ENCODE results near the gene KCNK17.
A peak's percentile ranks its signal among the peaks of the same experiment; 100 is the strongest.
"Not testable (repeated sequence)": the region's sequence is repeated elsewhere in the genome, so short reads cannot be mapped to it uniquely, and the experiment has no call there.

KCNK17 gene

DNA sequence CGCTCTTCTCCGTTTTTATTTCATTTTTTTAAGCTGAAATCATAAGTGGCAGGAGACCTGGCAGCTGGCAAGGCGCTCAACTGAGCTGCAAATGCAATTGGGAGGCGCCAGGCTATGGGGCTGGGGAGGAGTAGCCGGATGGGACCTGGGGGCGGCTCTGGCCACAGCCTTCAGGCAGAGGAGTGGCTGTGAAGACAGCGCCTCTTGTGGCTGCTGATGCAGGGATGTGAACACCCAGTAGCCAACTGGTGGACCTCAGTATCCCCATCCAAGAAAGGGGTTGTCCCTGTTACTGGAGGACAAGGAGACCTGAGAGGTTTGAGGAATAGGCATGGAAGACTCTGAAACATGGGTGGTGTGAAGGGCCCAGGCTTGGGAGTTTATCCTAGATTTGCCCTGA lies 12.6 kb downstream of the KCNK17 start:
- DNase-seq, result no peak

DNA sequence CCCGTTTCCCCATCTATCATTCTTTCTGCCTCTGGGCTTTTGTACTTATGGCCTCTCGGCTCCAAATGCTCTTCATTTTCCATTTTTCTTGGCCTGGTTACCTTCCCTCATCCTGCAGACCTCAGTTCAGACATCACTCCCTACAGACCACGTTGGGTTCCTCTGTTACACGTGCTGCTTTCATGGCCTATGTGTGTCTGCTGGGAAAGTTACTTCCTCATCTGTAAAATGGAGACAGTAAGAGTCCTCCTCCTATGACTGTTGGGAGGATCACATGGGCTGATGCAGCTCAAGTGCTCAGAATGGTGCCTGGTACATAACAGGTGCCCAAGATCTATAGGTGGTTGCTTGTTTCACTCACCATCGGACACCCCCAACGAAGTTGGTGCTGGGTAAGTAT lies 13.5 kb downstream of the KCNK17 start:
- no peak for DNase-seq

DNA sequence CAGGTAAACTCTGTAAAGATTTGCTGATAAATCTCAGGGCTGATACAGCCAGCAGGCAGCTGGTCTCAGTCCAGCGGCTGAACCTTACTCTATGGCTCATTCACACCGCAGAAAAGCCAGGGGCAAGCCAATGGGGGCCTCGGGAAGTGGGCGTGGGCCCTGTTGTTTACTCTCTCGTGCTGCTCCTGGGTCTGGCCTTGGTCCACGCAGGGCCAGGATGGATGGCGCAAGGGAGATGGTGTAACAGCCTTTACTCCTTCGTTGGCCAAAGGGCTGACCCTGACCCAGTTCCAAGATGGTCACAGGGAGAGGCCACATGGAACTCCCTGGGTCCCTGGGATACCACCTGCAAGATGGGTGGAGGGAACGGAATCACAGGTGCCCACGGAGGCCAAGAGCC lies 16.2 kb downstream of the KCNK17 start:
- DNase-seq, result no peak

DNA sequence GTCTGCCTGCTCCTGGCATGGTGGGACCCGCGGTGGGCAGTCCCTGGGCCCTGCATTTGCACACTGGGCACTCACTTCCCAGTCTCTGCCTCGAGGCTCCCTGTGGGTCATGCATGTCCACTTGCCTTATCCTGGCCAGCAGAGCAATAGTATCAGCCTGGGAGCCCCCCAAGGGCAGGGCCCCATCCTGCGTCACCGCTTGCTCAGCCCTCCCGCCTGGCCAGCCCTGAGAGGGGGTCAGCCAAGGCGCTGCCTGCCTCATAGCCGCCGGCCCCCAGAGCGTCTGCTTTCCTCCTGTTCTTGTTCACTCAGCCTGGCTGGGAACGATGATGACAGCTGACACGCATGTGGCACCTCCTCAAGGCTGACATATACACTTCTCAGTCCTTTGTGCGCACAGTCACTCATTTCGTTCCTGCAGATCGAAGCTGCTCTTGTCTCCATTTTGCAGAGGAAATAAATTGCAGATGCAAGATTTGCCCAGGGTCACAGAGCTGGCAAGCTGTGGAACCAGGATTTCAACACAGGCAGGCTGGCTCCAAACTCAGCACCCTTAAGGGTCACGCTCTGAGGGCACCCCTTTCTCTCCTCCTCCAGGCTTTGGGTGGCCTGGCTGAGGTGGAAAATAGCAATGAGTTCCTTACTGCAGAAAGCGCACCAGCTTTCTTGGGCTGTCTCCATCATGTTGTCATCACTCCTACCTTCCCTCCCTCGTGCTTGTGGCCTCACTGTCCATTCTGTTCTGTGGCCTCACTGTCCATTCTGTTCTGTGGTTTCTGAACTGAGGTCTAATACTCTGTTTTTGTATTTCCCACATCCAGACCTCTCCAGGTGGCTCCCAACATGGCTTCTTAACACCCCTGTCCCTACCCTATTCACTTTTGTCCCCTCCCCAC lies 17.2 kb downstream of the KCNK17 start:
- DNase-seq, result no peak

DNA sequence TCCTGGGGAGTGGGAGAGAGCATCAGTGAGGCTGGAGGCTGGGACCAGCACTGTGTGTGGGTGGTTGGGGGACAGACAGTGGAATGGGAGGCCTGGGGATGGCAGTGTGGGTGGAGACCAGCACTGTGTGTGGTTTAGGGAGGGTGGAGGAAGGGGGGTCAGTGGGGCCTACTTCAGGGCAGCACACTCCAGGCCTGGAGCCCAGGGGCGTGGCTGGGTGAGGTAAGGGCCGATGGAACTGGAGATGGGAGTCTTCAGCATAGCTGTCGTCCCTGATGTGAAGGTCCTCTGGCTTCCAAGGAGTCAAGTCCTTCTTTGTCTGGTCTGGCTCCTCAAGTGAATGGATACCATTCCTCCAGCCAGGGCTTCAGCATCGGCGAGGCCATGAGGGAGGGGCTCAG lies 18.6 kb downstream of the KCNK17 start:
- DNase-seq, result no peak

DNA sequence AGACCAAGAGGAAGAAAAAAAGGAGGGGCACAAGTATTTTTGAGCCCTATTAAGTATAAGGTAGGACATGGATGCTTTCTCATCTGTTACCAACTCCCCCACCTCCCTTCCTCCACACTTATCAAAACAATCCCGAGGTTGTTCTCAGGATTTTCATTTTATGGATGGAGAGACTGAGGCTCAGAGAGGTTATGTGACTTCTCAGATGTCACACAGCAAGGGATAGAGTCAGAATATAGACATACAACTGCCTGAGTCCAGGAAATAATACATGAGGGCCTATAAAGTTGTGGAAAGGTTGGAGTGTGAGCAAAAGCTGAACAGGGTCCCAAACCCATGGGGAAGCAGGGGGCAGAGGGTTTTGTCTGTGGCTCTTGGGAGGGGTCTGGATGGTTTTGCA lies 19.3 kb downstream of the KCNK17 start:
- no peak for DNase-seq

DNA sequence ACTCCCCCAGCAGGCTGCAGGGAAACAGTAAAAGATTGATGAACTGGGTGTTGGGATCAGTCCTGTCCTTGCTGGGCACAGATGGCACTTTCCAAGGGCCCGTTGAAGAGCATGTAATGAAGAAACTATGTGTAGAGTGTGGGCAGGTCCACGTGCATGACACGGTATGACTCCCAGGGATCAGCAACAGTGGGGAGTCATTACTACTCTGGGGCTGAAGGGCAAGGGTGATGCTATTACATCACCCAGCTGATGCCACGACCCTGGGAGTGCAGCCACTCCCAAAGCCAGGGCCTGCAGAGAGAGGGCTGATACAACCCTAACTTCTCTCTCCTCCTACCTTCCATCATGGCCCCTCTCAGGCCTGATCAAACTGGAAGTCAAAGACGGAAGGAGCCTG lies 20.1 kb downstream of the KCNK17 start:
- DNase-seq, result no peak

DNA sequence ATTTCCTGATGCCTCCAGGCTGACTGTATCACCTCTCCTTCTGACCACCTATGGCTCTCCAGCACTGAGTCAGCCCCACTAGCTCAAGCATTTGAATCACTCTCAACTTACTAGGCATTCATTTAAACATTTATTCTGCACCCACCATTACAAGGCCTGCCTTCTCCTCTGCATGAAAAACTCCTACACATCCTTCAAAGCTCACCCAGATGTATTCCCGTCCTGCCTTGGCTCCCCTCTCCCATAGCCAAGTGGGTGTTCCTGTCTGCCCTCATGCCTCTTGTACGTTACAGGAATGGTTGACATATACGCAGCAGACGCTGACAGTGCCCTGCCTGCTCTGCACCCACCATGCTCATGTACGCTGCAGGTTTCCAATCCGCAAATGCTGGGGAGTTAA lies 21.6 kb downstream of the KCNK17 start:
- DNase-seq, result no peak

DNA sequence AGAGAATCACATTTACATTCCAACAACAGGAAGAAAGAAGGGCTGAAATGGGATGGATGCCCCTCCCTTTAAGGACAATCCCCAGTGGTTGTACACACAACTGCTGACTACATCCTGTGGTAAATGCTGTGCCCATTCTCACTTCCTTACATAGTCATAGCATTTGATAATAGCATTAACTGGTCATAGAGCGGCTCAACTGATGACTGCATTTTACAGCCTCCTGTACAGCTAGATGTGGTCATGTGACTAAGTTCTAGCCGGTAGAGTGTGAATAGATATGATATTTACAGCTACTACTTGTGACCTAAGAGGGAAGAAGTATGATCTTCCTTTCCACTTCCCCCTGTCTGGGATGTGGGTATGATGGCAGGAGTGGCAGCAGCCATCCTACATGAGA lies 24.7 kb downstream of the KCNK17 start:
- DNase-seq, result no peak

DNA sequence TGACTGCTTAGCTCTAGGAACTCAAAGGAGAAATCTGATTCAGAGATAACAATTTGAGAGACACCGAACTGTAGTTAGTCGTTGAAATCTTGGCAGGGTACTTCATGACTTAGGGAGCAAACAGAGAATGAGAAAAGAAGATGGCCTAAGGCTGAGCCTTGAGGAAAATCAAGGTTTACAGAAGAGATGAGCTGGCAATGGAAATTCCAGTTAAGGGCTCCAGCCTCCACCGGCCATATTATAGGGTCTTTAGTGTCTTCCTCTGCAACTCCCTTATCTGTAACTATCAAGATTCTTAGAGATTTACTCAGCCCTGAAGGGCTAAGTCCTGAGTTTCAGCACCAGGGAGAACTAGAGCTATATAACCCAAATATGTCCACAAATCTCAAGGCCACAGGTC lies 26.6 kb downstream of the KCNK17 start:
- DNase-seq, result no peak

DNA sequence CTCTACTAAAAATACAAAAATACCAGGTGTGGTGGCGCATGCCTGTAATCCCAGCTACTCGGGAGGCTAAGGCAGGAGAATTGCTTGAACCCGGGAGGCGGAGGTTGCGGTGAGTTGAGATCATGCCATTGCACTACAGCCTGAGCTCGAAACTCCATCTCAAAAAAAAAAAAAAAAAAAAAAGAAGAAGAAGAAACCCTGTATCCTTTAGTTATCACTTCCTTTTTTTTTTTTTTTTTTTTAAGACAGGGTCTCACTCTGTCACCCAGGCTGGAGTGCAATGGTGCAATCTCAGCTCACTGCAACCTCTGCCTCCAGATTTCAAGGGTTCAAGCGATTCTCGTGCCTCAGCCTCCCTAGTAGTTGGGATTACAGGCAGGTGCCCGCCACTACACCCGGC lies 27.6 kb downstream of the KCNK17 start:
- DNase-seq, result not testable (repeated sequence)

DNA sequence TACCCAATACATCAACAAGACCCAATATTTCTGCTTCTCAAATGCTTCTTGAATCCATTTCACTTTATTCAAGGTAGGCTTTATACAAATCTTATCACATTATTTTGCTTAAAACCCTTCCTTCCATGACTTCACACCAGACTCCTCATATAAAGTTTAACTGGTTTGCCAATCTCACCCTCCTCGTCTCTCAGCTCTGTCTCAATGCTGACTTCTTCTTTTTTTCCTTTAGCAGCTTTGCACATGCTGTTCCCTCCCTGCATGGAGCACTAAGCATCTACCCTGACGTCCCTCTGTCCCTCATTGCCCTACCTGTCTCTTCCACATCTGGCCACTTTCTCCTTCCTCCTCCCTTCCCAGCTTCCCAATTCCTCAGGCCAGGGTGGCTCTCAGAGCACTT lies 31.4 kb downstream of the KCNK17 start:
- no peak for DNase-seq

DNA sequence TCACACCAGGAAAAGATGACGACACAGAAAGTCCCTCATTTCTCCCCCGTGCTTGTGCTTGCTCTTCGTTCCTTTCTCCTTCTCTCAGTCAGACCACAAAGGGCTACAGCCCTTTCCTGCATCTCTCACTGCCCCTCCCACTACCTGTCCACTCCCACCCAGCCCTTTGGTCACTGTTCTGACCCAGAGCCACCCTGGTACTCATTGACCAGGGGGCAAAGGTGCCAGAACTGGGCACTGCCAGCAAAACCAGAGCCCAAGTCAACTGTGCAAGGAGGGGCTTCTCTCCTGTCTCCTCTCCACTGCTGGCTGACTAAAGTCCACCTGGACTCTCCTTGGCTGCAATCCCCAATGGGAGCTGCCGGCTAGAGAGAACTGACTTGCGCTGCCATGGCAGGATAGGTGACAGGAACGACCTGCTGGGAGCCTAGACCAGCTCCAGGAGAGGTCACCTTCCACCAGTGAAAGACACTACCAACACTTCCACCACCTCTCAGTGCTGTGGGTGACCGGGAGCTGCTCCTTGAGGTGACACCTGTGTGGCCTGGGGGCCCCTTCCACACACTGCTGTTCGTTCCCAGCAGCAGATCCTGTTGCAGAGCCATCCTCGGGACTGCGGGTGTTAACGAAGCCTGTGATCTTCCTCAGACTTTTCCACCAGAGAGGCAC lies 32.8 kb downstream of the KCNK17 start:
- no peak for DNase-seq

DNA sequence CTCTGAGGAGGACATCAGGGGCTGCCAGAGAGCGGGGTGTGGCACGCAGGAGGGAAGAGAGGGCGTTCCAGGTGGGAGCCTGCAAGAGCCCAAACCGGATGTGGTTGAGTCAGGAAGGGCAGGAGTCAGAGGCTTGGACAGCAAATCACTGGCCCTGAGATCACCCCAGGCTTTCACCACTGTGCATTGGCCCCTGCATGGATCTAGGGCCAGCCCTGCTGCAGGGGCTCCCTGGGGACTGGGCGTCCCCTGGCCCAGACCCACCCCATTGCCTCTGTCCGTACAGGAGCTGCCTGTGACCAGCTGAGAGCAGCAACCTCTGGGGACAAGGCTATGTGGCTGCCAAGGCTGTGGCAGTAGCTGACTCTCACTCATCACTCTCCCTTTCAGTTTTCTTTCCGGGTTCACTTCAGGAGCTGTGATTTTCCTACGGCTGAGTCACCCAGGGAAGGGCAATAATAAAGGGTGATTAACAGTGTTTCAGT lies 33.9 kb downstream of the KCNK17 start:
- no peak for DNase-seq

DNA sequence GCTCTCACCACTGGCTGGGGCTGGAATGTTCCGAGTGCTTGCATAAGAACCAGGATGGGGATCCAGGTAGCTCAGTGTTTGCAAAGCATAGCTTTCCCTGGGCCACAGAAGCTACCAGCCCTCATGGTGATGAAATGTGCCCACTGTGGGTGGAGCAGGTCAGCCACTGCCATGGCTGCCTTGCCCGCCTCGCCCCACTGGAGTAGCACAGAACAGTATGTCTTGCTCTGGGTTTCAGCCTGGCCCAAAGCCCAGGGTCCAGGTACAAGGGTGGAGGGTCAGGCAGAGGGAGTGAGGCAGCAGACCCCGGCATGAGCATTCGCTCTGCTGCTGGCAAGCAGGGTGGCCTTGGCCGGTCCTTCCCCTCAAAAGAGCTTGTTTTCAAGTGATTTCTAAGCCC lies 34.7 kb downstream of the KCNK17 start:
- DNase-seq, result no peak

DNA sequence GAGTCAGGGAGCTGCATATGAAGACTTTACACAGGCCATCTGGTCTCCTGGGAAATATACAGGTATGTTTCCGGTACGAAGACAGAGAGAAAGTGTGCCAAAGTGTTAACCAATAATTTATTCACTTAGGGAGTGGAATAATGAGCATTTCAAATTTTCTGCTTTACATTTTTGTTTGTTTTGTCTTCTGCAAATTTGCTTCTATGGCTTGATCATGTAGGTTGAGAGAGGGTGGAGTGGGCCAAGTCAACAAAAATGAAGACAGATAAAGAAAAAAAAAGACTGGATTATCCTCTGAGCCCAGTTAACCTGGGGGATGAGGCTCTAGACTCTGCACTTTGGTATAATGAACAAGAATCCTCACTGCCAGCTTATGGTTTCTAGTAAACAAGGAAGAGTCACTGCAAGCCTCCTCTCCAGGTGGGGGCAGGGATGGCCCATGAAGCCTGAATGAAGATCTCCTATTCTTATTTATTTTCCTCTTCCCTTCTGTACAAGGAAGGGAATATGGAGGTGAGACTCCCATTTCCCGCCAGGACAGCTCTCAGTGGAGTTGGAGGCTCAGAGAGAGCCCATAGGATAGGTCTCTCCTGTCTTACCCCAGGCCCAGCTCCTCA lies 37.7 kb downstream of the KCNK17 start:
- DNase-seq, result no peak

DNA sequence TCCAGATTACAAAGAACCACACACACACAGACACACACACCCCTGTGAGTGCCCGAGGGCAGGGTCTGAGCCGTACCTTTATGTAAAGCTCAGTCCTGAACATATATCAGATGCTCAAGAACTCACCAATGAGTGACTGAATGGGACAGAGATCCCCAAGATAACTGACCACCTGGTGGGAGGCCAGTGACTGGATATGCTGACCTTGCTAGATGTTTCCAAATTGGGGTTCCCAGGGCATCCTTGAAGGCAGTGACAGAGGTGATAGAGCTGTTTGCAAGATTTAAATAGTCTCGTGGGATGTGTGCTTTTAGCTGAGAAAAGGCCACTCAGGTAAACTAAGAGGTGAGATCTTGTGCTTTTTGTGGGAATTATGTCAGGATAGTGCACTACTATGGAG lies 39.3 kb downstream of the KCNK17 start:
- DNase-seq, result no peak

DNA sequence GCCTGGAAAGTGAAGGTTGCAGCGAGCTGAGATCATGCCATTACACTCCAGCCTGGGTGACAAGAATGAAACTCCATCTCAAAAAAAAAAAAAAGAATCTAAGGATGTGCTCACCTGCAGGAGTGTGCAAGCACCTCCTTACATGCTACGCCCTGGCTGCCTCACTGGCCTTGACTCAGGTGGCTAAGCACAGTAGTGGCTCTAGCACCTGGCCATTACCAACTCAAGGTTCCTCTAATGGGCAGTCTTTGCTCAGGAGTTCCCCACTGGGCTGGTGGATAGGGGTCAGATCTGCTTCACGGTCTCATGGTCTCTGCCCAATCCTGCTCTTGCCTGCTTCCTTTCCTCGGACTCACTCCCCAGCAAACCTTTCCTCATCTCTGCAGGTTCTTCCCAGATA lies 39.7 kb downstream of the KCNK17 start:
- DNase-seq, result no peak

DNA sequence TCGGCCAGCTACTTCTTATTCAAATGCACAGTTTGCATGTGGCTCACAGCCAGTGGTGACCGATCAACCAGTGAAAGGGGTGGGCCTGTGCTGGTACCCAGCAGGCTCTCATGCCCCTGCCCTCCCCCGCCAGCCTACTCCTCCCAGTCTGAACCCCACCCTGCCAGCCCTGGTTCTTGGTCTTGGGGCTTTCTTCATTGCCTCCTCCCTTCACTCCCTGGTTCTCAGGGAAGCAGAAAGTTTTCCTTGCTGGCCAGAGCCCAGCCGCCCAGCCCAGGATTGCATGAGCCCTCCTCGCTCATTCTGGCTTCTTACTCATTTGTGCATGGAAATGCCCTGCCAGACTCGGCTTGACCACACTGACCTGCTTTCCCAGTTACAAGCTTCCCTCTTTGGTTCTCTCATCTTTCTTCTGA lies 40.8 kb downstream of the KCNK17 start:
- DNase-seq, result no peak

DNA sequence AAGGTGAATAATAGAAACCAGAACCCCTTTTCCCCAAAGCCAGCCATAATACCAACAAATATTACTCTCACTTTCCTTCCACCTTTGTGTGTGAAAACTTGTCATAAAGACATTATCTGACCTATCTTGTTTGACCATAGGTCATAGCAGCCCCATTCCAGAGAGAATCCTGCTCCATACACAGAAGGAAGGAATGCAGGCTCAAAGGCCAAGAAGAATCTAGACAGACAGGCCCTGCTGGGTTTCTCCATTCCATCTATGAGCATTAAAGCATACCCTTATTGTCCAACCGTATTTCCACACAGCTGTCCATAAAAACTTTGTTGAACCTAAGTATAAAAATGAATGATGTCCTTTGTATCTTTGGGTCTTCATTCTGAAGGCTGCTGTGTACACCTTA lies 44.3 kb downstream of the KCNK17 start:
- no peak for DNase-seq

DNA sequence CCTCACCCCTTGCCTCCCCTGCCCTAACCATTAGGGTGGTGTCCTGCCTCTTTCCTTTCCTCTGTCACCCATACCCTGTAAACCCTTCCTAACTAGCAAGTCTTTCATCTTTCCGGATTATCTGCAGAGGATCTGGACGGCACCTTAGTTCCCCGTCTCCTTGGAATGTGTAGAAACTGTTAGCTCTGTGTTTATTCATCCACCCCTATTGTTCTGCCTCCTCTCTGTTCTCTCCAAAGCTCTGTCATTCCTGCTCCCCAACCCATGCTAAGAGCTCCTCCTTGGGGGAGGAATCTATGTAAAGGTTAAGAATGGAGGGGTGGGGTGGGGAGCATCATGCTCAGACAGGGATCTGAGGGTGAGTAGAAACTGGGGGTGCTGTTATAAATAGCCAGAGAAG lies 45.5 kb downstream of the KCNK17 start:
- no peak for DNase-seq

DNA sequence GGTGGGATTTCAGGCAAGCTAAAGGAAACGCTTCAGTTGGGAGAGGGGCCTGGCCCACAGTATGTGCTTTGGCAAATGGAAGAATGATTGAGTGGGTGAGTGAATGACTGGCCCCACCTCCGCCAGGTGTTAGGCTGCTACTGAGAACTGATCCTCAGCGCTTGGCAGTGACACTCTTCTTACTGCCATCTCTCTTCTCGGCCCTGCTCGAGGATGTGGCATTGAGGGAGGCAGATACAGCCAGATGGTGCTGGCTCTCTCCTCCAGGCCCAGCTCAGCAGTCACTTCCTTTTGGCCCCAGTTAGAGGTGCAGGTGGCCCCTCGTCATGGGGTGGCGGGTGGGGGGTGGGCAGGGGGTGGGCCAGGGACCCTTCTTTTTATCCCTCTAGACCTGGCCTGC lies 46.0 kb downstream of the KCNK17 start:
- DNase-seq, result no peak

DNA sequence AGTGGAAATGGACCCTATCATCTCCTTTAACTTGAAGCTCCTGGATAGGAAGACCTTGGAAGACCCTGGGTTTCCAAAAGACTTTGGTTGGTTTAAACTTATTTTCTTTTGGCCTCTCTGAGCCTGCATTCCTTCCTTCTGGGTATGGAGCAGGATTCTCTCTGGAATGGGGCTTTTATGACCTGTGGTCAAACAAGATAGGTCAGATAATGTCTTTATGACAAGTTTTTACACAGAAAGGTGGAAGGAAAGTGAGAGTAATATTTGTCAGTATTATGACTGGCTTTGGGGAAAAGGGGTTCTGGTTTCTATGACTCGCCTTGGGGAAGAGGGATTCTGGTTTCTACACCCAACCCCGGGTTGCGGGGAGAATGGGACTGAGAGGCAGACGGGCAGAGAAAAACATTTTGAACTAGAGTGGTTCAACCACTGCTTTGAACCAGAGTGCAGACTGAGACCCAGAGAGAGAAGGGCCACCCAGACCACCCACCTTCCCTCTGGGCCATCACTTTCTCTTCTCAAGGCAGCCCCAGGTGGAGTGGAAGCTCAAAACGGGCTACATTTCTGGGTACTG lies 47.4 kb downstream of the KCNK17 start:
- peak; percentile 18 for DNase-seq

DNA sequence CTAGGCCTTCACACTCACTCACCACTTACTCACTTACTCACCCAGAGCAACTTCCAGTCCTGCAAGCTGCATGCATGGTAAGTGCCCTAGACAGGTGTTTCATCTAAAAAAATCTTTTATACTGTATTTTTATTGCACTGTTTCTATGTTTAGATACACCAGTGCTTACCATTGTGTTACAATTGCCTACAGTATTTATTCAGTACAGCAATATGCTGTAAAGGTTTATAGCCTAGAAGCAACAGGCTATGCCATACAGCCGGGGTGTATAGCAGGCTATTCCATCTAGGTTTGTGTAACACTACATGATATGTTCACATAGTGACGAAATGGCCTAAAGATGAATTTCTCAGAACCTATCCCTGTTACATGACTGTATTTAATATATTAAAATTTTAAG lies 47.8 kb downstream of the KCNK17 start:
- DNase-seq, result no peak
